GM12892 (cell line): ENCODE results near the gene ABLIM2.

ENCODE experiments used
- POLR2A ChIP-seq: IDR thresholded peaks from 2 replicates; pipeline ENCODE4 v1.6.1; 2011; ENCODE audit warnings: low read depth, low read length, control low read depth
- TAF1 ChIP-seq: IDR thresholded peaks from 2 replicates; pipeline ENCODE4 v1.6.1; 2011; ENCODE audit warnings: low read depth, mild to moderate bottlenecking, control low read depth, low read length, borderline replicate concordance

DNA sequence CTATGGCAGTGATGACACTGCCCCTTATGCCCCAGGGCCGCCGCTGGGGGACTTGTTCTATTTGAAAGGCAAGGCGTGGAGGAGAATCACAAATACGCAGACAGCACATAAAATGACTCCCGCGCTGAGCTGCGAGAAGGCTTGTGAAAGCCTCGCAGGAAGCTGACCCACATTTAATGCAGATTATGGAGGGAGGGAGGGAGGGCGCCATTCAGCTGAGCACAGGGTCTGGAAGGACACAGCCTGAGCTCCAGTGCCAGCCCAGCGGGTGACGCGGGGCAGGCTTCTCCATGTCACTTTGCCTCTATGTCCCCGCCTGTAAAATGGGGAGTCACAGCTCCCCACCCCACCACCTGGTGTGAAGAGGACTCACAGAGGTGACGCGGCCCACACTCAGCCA, 14.3 kb downstream of the ABLIM2 start:
- no peak for TF ChIP-seq POLR2A
- TF ChIP-seq TAF1: no peak
